Measurements from ENCODE around the gene CCNL2. TPM values are rescaled to one million over a fixed set of nuclear protein-coding genes. Genes with fewer than 3 reads are reported as not detected.

CCNL2 gene
- total and polyA plus RNA-seq, 2 of the 13 experiments (the other 11 are each of a cell fraction or from before 2014, with no cell fraction given), result 105 to 340 TPM

GRCh38 chr1:1425753-1426495, 26.8 kb upstream of the CCNL2 start (continued):
- TF ChIP-seq KDM2A (CRISPR knock-in tag; IDR thresholded peaks at IDR 0.05; ENCODE audit: borderline replicate concordance, low read depth), result no peak; the same call in 1 of the 2 replicates
- TF ChIP-seq, protein P1, sequence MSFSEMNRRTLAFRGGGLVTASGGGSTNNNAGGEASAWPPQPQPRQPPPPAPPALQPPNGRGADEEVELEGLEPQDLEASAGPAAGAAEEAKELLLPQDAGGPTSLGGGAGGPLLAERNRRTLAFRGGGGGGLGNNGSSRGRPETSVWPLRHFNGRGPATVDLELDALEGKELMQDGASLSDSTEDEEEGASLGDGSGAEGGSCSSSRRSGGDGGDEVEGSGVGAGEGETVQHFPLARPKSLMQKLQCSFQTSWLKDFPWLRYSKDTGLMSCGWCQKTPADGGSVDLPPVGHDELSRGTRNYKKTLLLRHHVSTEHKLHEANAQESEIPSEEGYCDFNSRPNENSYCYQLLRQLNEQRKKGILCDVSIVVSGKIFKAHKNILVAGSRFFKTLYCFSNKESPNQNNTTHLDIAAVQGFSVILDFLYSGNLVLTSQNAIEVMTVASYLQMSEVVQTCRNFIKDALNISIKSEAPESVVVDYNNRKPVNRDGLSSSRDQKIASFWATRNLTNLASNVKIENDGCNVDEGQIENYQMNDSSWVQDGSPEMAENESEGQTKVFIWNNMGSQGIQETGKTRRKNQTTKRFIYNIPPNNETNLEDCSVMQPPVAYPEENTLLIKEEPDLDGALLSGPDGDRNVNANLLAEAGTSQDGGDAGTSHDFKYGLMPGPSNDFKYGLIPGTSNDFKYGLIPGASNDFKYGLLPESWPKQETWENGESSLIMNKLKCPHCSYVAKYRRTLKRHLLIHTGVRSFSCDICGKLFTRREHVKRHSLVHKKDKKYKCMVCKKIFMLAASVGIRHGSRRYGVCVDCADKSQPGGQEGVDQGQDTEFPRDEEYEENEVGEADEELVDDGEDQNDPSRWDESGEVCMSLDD (CRISPR knock-in tag; IDR thresholded peaks at IDR 0.05; ENCODE audit: borderline replicate concordance), result no peak
- no peak for TF ChIP-seq ZNF180 (CRISPR knock-in tag; IDR thresholded peaks at IDR 0.05; ENCODE audit: borderline replicate concordance, low read depth)
- TF ChIP-seq RERE (CRISPR knock-in tag; IDR thresholded peaks at IDR 0.05; ENCODE audit: low read depth), result no peak
- no peak for TF ChIP-seq MAX (IDR thresholded peaks at IDR 0.05)
- no peak for TF ChIP-seq U2AF1 (optimal IDR thresholded peaks at IDR 0.05; ENCODE audit: low read depth, low read length)
- no peak for TF ChIP-seq JARID2 (CRISPR knock-in tag; IDR thresholded peaks at IDR 0.05; ENCODE audit: insufficient replicate concordance)
- TF ChIP-seq MIXL1 (CRISPR knock-in tag; IDR thresholded peaks at IDR 0.05), result no peak
- TF ChIP-seq FOXO1 (CRISPR knock-in tag; IDR thresholded peaks at IDR 0.05), result no peak
- TF ChIP-seq ZNF639 (CRISPR knock-in tag; conservative IDR thresholded peaks at IDR 0.05), result no peak
- no peak for TF ChIP-seq ZNF317 (CRISPR knock-in tag; IDR thresholded peaks at IDR 0.05)
- TF ChIP-seq ONECUT2 (CRISPR knock-in tag; IDR thresholded peaks at IDR 0.05), result no peak
- TF ChIP-seq HDAC6 (IDR thresholded peaks at IDR 0.05; ENCODE audit: low read depth, low read length), result no peak
- TF ChIP-seq, protein P2, sequence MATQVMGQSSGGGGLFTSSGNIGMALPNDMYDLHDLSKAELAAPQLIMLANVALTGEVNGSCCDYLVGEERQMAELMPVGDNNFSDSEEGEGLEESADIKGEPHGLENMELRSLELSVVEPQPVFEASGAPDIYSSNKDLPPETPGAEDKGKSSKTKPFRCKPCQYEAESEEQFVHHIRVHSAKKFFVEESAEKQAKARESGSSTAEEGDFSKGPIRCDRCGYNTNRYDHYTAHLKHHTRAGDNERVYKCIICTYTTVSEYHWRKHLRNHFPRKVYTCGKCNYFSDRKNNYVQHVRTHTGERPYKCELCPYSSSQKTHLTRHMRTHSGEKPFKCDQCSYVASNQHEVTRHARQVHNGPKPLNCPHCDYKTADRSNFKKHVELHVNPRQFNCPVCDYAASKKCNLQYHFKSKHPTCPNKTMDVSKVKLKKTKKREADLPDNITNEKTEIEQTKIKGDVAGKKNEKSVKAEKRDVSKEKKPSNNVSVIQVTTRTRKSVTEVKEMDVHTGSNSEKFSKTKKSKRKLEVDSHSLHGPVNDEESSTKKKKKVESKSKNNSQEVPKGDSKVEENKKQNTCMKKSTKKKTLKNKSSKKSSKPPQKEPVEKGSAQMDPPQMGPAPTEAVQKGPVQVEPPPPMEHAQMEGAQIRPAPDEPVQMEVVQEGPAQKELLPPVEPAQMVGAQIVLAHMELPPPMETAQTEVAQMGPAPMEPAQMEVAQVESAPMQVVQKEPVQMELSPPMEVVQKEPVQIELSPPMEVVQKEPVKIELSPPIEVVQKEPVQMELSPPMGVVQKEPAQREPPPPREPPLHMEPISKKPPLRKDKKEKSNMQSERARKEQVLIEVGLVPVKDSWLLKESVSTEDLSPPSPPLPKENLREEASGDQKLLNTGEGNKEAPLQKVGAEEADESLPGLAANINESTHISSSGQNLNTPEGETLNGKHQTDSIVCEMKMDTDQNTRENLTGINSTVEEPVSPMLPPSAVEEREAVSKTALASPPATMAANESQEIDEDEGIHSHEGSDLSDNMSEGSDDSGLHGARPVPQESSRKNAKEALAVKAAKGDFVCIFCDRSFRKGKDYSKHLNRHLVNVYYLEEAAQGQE (IDR thresholded peaks at IDR 0.05; ENCODE audit: borderline replicate concordance in 1 of 2, low read depth in 1 of 2, low read length in 2 of 2), result no peak
- TF ChIP-seq MYC (CRISPR knock-in tag; IDR thresholded peaks at IDR 0.05; ENCODE audit: borderline replicate concordance), result peak; percentile 55
- TF ChIP-seq KLF9 (CRISPR knock-in tag; IDR thresholded peaks at IDR 0.05; ENCODE audit: low read depth), result no peak
